Tibial nerve (tissue), 4 donors: ENCODE measurements around the gene MED12.

ENCODE experiments used
- CTCF ChIP-seq, 5 experiments: fragments of 200-600 bp in 3 of 5; fragments of 450-650 bp in 2 of 5; sonication (generic) in 3 of 5; IDR thresholded peaks; one replicate each; pipeline ENCODE4 v1.5.1; 2016 to 2019; ENCODE audit warnings: antibody characterized with exemption in 5 of 5, mild to moderate bottlenecking in 3 of 5, moderate library complexity in 2 of 5
- EP300 ChIP-seq, 2 donors: sonication (generic); formaldehyde crosslinking; IDR thresholded peaks; one replicate each; pipeline ENCODE4 v1.6.1; 2017; ENCODE audit warnings: antibody characterized with exemption in 2 of 2, mild to moderate bottlenecking in 1 of 2
- POLR2A ChIP-seq, 2 donors: fragments of 450-650 bp; IDR thresholded peaks; one replicate each; pipeline ENCODE4 v1.6.1; 2017; ENCODE audit warnings: antibody characterized with exemption in 2 of 2, mild to moderate bottlenecking in 2 of 2, moderate library complexity in 2 of 2

DNA sequence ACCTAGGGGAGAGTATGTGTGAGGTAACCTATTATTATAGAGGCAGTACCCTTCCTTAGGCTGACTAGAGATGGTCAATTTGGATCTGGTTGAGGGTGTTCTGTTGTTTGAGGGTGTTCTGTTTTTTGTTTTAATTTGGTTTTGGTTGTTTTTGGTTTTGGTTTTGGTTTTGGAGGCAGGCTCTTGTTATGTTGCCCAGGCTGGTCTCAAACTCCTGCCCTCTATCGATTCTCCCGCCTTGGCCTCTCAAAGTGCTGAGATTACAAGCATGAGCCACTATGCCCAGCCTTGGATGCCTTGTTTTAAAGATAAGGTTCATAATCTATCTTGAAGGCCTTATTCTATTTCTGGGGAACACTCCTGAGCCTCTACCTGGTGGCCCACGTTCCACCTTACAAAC lies 12.8 kb upstream of the MED12 start:
- TF ChIP-seq CTCF (IDR thresholded peaks at IDR 0.05), result no peak
- TF ChIP-seq POLR2A (IDR thresholded peaks at IDR 0.05), result no peak
- no peak for TF ChIP-seq EP300 (IDR thresholded peaks at IDR 0.05)
